ENCODE measurements around the gene B3GALT6.

Gene B3GALT6

GRCh38 chr1:1202831-1203560 lies 29.0 kb upstream of the B3GALT6 start:
- no peak for DNase-seq

- no peak for DNase-seq
Measured at GRCh38 chr1:1203561-1204424, 28.2 kb upstream of the B3GALT6 start.

- no peak for DNase-seq
Measured at GRCh38 chr1:1204425-1204920, 27.6 kb upstream of the B3GALT6 start.

- DNase-seq, result no peak
Measured at GRCh38 chr1:1204998-1205768, 26.9 kb upstream of the B3GALT6 start.

- DNase-seq, result peak; percentile 88
Measured at GRCh38 chr1:1205769-1206375, 26.2 kb upstream of the B3GALT6 start.

- DNase-seq, result peak; percentile 92
Measured at GRCh38 chr1:1206376-1206965, 25.6 kb upstream of the B3GALT6 start, which contains the start of gene TNFRSF18. Gene TNFRSF18 (minus strand): TSS chr1:1206592. CDS start chr1:1206571, 21 bp downstream.

- peak; percentile 47 for DNase-seq
Measured at GRCh38 chr1:1206966-1207531, 25.0 kb upstream of the B3GALT6 start.

GRCh38 chr1:1207571-1207892 lies 24.5 kb upstream of the B3GALT6 start:
- peak; percentile 31 for DNase-seq

- peak; percentile 89 for DNase-seq
Measured at GRCh38 chr1:1208713-1209433, 23.2 kb upstream of the B3GALT6 start.

GRCh38 chr1:1210726-1211540 lies 21.1 kb upstream of the B3GALT6 start:
- no peak for DNase-seq

- no peak for DNase-seq
Measured at GRCh38 chr1:1211541-1212441, 20.2 kb upstream of the B3GALT6 start.

- DNase-seq, result no peak
Measured at GRCh38 chr1:1212780-1213344, 19.2 kb upstream of the B3GALT6 start.

- no peak for DNase-seq
Measured at GRCh38 chr1:1213345-1214265, 18.4 kb upstream of the B3GALT6 start, which contains the start of gene TNFRSF4. Gene TNFRSF4 (minus strand): TSS chr1:1214153. CDS start chr1:1214127, 26 bp downstream.

GRCh38 chr1:1215080-1215676 lies 16.9 kb upstream of the B3GALT6 start:
- no peak for DNase-seq

GRCh38 chr1:1215881-1216605 lies 16.0 kb upstream of the B3GALT6 start:
- no peak for DNase-seq
